H4 (cell line): ENCODE measurements around the gene NEK4. TPM values are rescaled to one million over a fixed set of nuclear protein-coding genes. Genes with fewer than 3 reads are reported as not detected.
A peak's percentile ranks its signal among the peaks of the same experiment; 100 is the strongest.
"Not testable (repeated sequence)": the region's sequence is repeated elsewhere in the genome, so short reads cannot be mapped to it uniquely, and the experiment has no call there.

ENCODE experiments used
- DNase-seq: peaks from one replicate; pipeline ENCODE4 v3.0.0-alpha.2; 2015; ENCODE audit warnings: low spot score
- total RNA-seq: library from RNA; depleted of rRNA; stranded (reverse); fragments of >200 nt; shearing (Covaris generic); gene quantifications from 2 replicates; pipeline ENCODE4 v1.2.3, GENCODE V29; 2014

The NEK4 gene
- total RNA-seq, 1 experiment from 2014 or later: 9.0 TPM

- DNase-seq: no peak
These were observed 31.0 kb downstream of the NEK4 start for GRCh38 chr3:52739730-52740129.

DNA sequence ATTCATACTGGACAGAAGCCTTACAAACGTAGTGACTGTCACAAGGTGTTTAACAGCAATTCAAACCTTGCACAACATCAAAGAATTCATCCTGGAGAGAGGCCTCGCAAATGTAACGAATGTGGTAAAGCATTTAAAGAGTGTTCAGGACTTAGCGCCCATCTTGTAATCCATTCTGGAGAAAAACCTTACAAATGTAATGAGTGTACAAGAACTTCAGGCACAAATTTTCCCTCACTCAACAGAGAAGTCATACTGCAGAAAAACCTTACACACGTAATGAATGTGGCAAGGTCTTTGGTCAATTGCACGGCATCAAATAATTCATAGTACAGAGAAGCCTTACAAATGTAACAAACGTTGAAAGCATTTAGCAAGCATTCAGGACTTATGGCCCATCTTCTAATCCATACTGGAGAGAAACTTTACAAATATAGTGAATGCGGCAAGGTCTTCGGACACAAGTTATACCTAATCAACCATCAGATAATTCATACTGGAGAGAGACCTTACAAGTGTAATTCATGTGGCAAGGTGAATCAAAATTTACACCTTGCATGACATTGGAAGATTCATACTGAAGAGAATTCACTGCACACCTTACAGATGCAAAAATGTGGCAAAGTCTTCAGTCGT lies 37.4 kb downstream of the NEK4 start:
- DNase-seq: no peak

GRCh38 chr3:52731590-52731989 lies 39.1 kb downstream of the NEK4 start:
- no peak for DNase-seq

- DNase-seq: no peak
These were observed 40.1 kb downstream of the NEK4 start for GRCh38 chr3:52730681-52731080.

DNA sequence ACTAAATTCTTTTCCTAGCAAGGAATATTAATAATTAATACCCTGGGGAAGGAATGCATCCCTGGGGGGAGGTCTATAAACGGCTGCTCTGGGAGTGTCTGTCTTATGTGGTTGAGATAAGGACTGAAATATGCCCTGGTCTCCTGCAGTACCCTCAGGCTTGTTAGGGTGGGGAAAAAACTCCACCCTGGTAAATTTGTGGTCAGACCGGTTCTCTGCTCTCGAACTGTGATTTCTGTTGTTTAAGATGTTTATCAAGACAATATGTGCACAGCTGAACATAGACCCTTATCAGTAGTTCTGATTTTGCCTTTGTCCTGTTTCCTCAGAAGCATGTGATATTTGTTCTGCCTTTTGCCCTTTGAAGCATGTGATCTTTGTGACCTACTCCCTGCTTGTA lies 42.0 kb downstream of the NEK4 start:
- not testable (repeated sequence) for DNase-seq

GRCh38 chr3:52724511-52724910 lies 46.2 kb downstream of the NEK4 start:
- DNase-seq: no peak

- DNase-seq: no peak
These were observed 46.8 kb downstream of the NEK4 start for GRCh38 chr3:52723935-52724334.

- no peak for DNase-seq
These were observed 48.2 kb downstream of the NEK4 start for GRCh38 chr3:52722491-52722890.

GRCh38 chr3:52721730-52722008 lies 49.1 kb downstream of the NEK4 start:
- no peak for DNase-seq

GRCh38 chr3:52721002-52721729 lies 49.6 kb downstream of the NEK4 start:
- DNase-seq: no peak

DNA sequence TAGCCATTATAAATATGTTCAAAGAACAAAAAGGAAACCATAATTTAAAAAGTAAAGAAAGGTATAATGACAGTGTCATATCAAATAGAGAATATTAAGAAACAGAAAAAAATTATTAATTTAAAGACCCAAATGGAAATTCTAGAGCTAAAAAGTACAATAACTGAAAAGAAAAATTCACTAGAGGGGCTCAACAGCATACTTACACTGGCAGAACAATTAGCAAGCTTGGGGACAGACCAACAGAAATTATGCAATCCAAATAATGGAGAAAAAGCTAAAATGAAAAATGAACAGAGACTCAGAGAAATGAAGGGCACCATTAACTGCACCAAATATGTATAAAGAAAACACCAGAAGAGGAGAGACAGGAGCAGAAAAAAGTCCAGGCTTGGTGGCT lies 51.1 kb downstream of the NEK4 start:
- DNase-seq: no peak

- no peak for DNase-seq
These were observed 54.9 kb downstream of the NEK4 start for GRCh38 chr3:52715714-52716305.

- no peak for DNase-seq
These were observed 56.1 kb downstream of the NEK4 start for GRCh38 chr3:52714335-52715302.

GRCh38 chr3:52712291-52713212 lies 58.2 kb downstream of the NEK4 start:
- no peak for DNase-seq

- no peak for DNase-seq
These were observed 60.2 kb downstream of the NEK4 start for GRCh38 chr3:52710512-52710911.

DNA sequence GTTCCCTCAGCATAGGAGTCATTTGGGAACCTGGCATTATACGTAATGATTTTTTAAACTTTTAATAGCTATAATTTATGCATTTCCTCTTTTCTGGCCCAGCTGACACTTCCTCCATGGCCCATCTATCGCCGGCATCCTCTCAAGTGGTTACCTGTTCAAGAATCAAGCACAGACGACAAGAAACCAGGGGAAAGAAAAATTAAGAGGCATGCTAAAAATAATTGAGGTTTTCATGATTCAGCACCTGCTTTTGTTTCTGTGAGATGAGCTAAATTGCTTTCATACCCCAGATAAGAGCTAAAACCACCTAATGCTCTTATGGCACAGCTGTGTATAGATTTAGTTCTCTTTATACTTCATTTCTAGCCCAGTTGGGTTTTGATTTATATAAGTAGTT lies 63.2 kb downstream of the NEK4 start:
- DNase-seq: no peak

DNA sequence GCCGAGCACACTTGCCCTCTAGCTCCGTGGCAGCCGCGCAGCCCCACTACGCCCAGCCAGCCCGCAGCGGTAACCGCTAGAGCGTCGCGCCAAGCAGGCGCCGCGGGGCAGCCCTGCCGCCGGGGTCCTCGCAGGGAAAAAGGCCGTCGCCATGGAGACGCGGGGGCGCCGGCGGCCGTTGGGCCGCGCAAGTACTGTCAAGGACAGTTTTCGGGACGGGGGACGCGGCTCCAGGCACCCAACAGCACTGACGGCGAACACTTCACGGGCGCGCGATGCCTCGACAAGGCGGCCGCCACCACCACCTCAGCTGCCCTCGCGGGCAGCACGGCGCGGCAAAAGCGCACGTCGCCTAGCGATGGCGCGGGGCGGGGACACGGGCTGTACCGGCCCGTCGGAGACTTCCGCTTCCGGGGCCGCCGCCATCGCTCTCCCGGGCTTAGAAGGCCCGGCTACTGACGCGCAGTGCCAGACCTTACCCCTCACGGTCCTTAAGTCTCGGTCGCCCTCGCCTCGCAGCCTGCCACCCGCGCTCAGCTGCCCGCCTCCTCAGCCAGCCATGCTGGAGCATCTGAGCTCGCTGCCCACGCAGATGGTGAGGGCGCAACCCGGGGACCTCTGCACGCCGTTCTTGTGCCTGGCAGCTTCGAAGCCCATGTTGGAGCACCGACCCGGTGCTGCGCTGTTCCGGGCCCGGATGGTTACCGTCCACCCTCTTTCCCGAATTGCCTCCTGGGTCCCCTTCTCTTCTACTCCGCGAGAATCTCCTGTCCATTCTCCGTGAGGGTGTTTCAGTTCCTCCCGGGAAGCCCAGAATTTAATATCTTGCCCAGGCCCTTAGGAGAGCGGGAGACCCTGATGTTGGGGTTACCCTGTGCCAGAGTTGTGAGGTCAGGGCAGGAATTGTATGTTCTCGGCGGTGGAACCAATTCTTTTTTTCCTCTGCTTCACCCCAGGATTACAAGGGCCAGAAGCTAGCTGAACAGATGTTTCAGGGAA lies 64.8 kb downstream of the NEK4 start, which contains the start of the genes GLT8D1 and SPCS1:
Gene GLT8D1, minus strand, starts transcription at position 104 of the 999 bp plus-strand sequence. CDS start 5,331 bp downstream, outside the sequence.
Gene SPCS1, plus strand, starts transcription at position 419 of the 999 bp plus-strand sequence. Its CDS starts 141 bp downstream, at position 560.
- peak; percentile 64 for DNase-seq

GRCh38 chr3:52705438-52705687 lies 65.4 kb downstream of the NEK4 start:
- DNase-seq: no peak

DNA sequence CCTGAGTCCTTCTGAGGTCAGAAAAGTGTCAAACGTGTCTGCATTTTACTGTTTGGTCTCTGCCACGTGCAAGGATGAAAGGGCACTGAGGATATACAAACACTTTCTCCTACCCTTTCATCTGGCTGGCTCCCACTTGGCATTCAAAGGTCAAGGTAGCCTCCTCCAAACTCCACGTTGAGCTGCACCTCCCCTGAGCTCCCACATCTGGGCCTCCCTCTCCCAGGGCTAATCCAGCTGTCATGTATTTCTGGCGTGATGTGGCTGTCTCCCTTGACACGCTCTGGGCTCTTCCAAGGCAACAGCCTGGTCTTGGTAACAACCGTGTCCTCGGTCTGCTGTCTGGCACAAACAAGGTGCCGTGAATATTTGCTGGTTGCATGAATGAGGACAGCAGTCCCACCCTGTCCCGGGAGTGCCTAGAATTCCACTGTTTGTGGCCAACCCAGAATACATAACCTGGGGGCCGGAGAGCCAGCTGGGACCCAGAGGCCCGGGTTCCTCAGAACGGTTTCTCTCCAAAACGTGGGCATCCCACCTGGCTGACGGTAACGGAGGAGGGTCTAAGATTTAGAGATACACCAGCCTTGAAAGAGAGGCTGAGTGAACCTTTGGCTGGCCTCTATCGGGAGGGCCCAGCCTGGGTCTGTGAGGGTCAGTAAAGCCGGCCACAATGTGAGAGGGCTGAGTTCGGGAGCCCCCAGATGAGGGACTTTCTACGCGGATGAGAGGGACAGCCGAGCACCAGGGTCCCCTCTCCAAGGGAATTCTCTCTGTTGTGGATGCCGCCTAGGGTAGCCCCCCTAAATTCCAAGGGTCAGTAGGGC lies 65.9 kb downstream of the NEK4 start:
- no peak for DNase-seq
